K562 (cell line): ENCODE results near the gene LPCAT1. TPM values are rescaled to one million over a fixed set of nuclear protein-coding genes. Genes with fewer than 3 reads are reported as not detected.

Source experiments
- ATAC-seq: fragments of 200-7000 bp; cut with Tn5 transposase; 3 replicates; pipeline ENCODE4 v1.9.1; 2020; ENCODE audit warnings: moderate library complexity
- BruUV-seq: library from RNA; stranded (reverse); fragments of 400-500 nt; replicated peaks from 2 replicates; lab custom pipeline; 2021; lab: Mats Ljungman, UMichigan
- CTCF ChIA-PET: fragments of 300-600 bp; formaldehyde crosslinking; extraction: SDS; loops from one replicate; lab custom pipeline; 2021; ENCODE audit warnings: low intra/inter-chr PET ratio; lab: Yijun Ruan, JAX
- POLR2A ChIA-PET: fragments of 300-600, 350-650 bp; sonication (Branson Sonifier 250); formaldehyde crosslinking; extraction: SDS; loops from one replicate; lab custom pipeline; 2021; ENCODE audit warnings: antibody characterized with exemption, inconsistent platforms; lab: Yijun Ruan, JAX
- DNase-seq, 4 experiments: peaks; one replicate each; pipeline versions ENCODE4 v3.0.0 to v3.0.0-alpha.2; 2011 to 2018; ENCODE audit warnings: low spot score in 3 of 4, mixed read lengths in 3 of 4; ENCODE audit errors: extremely low read depth in 1 of 4
- FAIRE-seq: peaks from 2 replicates; lab custom pipeline; 2011; peaks lifted over from hg19 to GRCh38; lab: Jason Lieb, UNC
- H2AFZ ChIP-seq: 2 replicates; pipeline ENCODE4 v1.6.0; 2011; ENCODE audit warnings: low read depth, low read length, control low read depth, inconsistent platforms
- H3K27ac ChIP-seq: fragments of 200-600 bp; 3 replicates; pipeline ENCODE4 v1.8.0; 2011; ENCODE audit warnings: low read depth, mild to moderate bottlenecking, control low read depth, inconsistent platforms, low read length, moderate library complexity, mixed read lengths; ENCODE audit errors: extremely low read depth
- H3K27me3 ChIP-seq, 2 experiments: fragments of 300-600 bp in 1 of 2; 2 replicates in 1 of 2; 3 replicates in 1 of 2; pipeline versions ENCODE4 v1.6.0 to v1.8.0; 2011; ENCODE audit warnings: inconsistent platforms in 2 of 2, low read length in 2 of 2, mild to moderate bottlenecking in 1 of 2, mixed read lengths in 1 of 2, moderate library complexity in 1 of 2; ENCODE audit not compliant: control insufficient read depth in 2 of 2, insufficient read depth in 2 of 2
- H3K36me3 ChIP-seq: fragments of 300-600 bp; 3 replicates; pipeline ENCODE4 v1.8.0; 2011; ENCODE audit warnings: mild to moderate bottlenecking, low read length, inconsistent platforms; ENCODE audit not compliant: control insufficient read depth, insufficient read depth
- H3K4me1 ChIP-seq, 2 experiments: fragments of 200-600 bp in 1 of 2; replicated peaks in 1 of 2; 2 replicates in 1 of 2; 3 replicates in 1 of 2; pipeline versions ENCODE4 v1.5.1 to v1.8.0; 2011; ENCODE audit warnings: inconsistent platforms in 2 of 2, low read length in 2 of 2, mild to moderate bottlenecking in 1 of 2, mixed read lengths in 1 of 2, moderate library complexity in 1 of 2; ENCODE audit not compliant: control insufficient read depth in 2 of 2, insufficient read depth in 2 of 2
- H3K4me2 ChIP-seq: 2 replicates; pipeline ENCODE4 v1.6.1; 2011; ENCODE audit warnings: low read length, control low read depth, inconsistent platforms, mixed read lengths; ENCODE audit not compliant: insufficient read depth
- H3K4me3 ChIP-seq: fragments of 200-600 bp; sonication (generic), shearing (Covaris generic); 2 replicates; pipeline ENCODE4 v1.5.1; 2016; ENCODE audit warnings: control low read depth, inconsistent platforms
- H3K79me2 ChIP-seq: fragments of 200-600 bp; 3 replicates; pipeline ENCODE4 v1.8.0; 2011; ENCODE audit warnings: low read length, inconsistent platforms; ENCODE audit not compliant: control insufficient read depth, insufficient read depth
- H3K9ac ChIP-seq, 2 experiments: 2 replicates each; pipeline versions ENCODE4 v1.6.0 to v1.6.1; 2011; ENCODE audit warnings: low read depth in 2 of 2, low read length in 2 of 2, control low read depth in 1 of 2, inconsistent platforms in 1 of 2, mild to moderate bottlenecking in 1 of 2, mixed read lengths in 1 of 2; ENCODE audit not compliant: insufficient read depth in 1 of 2
- H3K9me1 ChIP-seq: one replicate; pipeline ENCODE4 v1.6.0; 2011; ENCODE audit warnings: inconsistent platforms, mild to moderate bottlenecking, low read length, moderate library complexity; ENCODE audit not compliant: control insufficient read depth, insufficient read depth
- H3K9me3 ChIP-seq: replicated peaks from 2 replicates; pipeline ENCODE4 v1.5.1; 2011; ENCODE audit warnings: low read depth, low read length, inconsistent platforms; ENCODE audit not compliant: control insufficient read depth, insufficient read depth
- H4K20me1 ChIP-seq: replicated peaks from 2 replicates; pipeline ENCODE4 v1.6.1; 2011; ENCODE audit warnings: low read length, inconsistent platforms, mixed read lengths; ENCODE audit not compliant: control insufficient read depth, insufficient read depth
- CBFB ChIP-seq: sonication (generic); formaldehyde crosslinking; IDR thresholded peaks from 2 replicates; pipeline ENCODE4 v1.4.0; 2020; ENCODE audit warnings: mild to moderate bottlenecking, missing genetic modification reagents
- EGR1 ChIP-seq: fragments of 450-650 bp; conservative IDR thresholded peaks from 2 replicates; pipeline ENCODE4 v1.6.1; 2017; ENCODE audit warnings: mild to moderate bottlenecking
- HDGF ChIP-seq: fragments of 450-650 bp; IDR thresholded peaks from 2 replicates; pipeline ENCODE4 v1.6.1; 2016
- ILF3 ChIP-seq: fragments of 450-650 bp; IDR thresholded peaks from 2 replicates; pipeline ENCODE4 v1.6.1; 2018; ENCODE audit warnings: antibody characterized with exemption, mild to moderate bottlenecking, moderate library complexity, borderline replicate concordance
- MAFF ChIP-seq: IDR thresholded peaks from 2 replicates; pipeline ENCODE4 v1.6.1; 2012; ENCODE audit warnings: low read length, improper control_type of control experiment
- RNF2 ChIP-seq: sonication (generic); IDR thresholded peaks from 2 replicates; pipeline ENCODE4 v1.6.1; 2016
- TFAM ChIP-seq: fragments of 250-450 bp; sonication (Bioruptor Pico); conservative IDR thresholded peaks from 2 replicates; pipeline ENCODE4 v1.5.0; 2021; ENCODE audit warnings: mild to moderate bottlenecking, moderate library complexity
- TGIF2 ChIP-seq: sonication (generic); formaldehyde crosslinking; IDR thresholded peaks from 2 replicates; pipeline ENCODE4 v1.8.1; 2022; ENCODE audit warnings: mild to moderate bottlenecking, missing genetic modification reagents, moderate library complexity
- ZNF134 ChIP-seq: fragments of 250-450 bp; sonication (Bioruptor Pico); conservative IDR thresholded peaks from 2 replicates; pipeline ENCODE4 v1.4.0; 2020
- ZNF3 ChIP-seq: fragments of 250-450 bp; sonication (Bioruptor Pico); IDR thresholded peaks from 2 replicates; pipeline ENCODE4 v1.5.0; 2021; ENCODE audit warnings: mild to moderate bottlenecking, moderate library complexity
- ZNF778 ChIP-seq: fragments of 450-650 bp; formaldehyde crosslinking; IDR thresholded peaks from 2 replicates; pipeline ENCODE4 v1.4.0; 2020; ENCODE audit warnings: mild to moderate bottlenecking, moderate library complexity
- WGBS: fragments of 100-300 bp; shearing (Covaris generic); methylation state at CpG from one replicate; pipeline ENCODE4 v1.1.6; 2016; ENCODE audit warnings: low coverage, mixed read lengths; ENCODE audit not compliant: insufficient coverage; ENCODE audit errors: missing lambda C conversion rate; 5-methylcytosine and 5-hydroxymethylcytosine counted together
- in situ Hi-C: fragments of 300-500 bp; cut with MboI; formaldehyde crosslinking; loops from 4 replicates; pipeline ENCODE4 v1.15.0; 2018; ENCODE audit warnings: inconsistent platforms, mixed read lengths
- intact Hi-C: fragments of 100-400 bp; cut with micrococcal nuclease; formaldehyde crosslinking; loops from 2 replicates; pipeline ENCODE4 v1.14.2; 2022
- polyA plus RNA-seq, 8 experiments: library from polyadenylated mRNA; depleted of rRNA in 4 of 8; stranded (reverse) in 5 of 8; unstranded in 3 of 8; fragments of >200 nt; fragmentation: Nextera tagmentation in 2 of 8; fragmentation: Illumina TruSeq in 1 of 8; extraction: Ambion mirVana in 2 of 8; extraction: Trizol in 1 of 8; gene quantifications; 2 replicates each; pipeline versions ENCODE4 v1.2.1 to v1.2.3, GENCODE V29; 2011 to 2014; ENCODE audit warnings: inconsistent platforms in 1 of 8, missing spikeins in 1 of 8
- total RNA-seq, 7 experiments: library from RNA; depleted of rRNA in 6 of 7; stranded (reverse); fragments of >200 nt in 6 of 7; fragmentation: Illumina TruSeq in 2 of 7; extraction: Trizol in 2 of 7; gene quantifications; 2 replicates each; pipeline versions ENCODE4 v1.2.1 to v1.2.3, GENCODE V29; 2011 to 2021; ENCODE audit warnings: low replicate concordance in 1 of 7
- TF ChIP-seq, protein P1 (sequence below), 2 experiments: fragments of 200-800 bp in 1 of 2; sonication (Bioruptor generic) in 1 of 2; sonication (generic) in 1 of 2; formaldehyde crosslinking in 1 of 2; IDR thresholded peaks in 1 of 2; conservative IDR thresholded peaks in 1 of 2; 2 replicates each; pipeline versions ENCODE4 v1.5.0 to v1.6.1; 2016 to 2020; ENCODE audit warnings: missing compliant biosample characterization in 1 of 2, missing genetic modification characterization in 1 of 2, missing genetic modification reagents in 1 of 2
- TF ChIP-seq, protein P2 (sequence below): sonication (generic); formaldehyde crosslinking; IDR thresholded peaks from 2 replicates; pipeline ENCODE4 v1.8.1; 2022; ENCODE audit warnings: missing genetic modification reagents
- TF ChIP-seq, protein P3 (sequence below): fragments of 150-350 bp; conservative IDR thresholded peaks from 2 replicates; pipeline ENCODE4 v1.6.1; 2014; ENCODE audit warnings: low read length

The LPCAT1 gene
- total and polyA plus RNA-seq, 9 of the 15 experiments (the other 6 are each of a cell fraction or from before 2014, with no cell fraction given), result 0.14 to 18.4 (median 13.9) TPM

- TF ChIP-seq, protein P1, sequence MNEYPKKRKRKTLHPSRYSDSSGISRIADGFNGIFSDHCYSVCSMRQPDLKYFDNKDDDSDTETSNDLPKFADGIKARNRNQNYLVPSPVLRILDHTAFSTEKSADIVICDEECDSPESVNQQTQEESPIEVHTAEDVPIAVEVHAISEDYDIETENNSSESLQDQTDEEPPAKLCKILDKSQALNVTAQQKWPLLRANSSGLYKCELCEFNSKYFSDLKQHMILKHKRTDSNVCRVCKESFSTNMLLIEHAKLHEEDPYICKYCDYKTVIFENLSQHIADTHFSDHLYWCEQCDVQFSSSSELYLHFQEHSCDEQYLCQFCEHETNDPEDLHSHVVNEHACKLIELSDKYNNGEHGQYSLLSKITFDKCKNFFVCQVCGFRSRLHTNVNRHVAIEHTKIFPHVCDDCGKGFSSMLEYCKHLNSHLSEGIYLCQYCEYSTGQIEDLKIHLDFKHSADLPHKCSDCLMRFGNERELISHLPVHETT (CRISPR knock-in tag; conservative IDR thresholded peaks at IDR 0.05 in 1 of 2, IDR thresholded peaks at IDR 0.05 in 1 of 2), result no peak
- TF ChIP-seq EGR1 (no peak), RNF2 (no peak), TGIF2 (no peak), ZNF3 (CRISPR knock-in tag) (no peak), HDGF (no peak), ZNF778 (CRISPR knock-in tag) (no peak), TFAM (CRISPR knock-in tag) (no peak), MAFF (no peak), ILF3 (no peak), CBFB (CRISPR knock-in tag) (no peak), ZNF134 (CRISPR knock-in tag) (no peak)
- TF ChIP-seq, protein P2, sequence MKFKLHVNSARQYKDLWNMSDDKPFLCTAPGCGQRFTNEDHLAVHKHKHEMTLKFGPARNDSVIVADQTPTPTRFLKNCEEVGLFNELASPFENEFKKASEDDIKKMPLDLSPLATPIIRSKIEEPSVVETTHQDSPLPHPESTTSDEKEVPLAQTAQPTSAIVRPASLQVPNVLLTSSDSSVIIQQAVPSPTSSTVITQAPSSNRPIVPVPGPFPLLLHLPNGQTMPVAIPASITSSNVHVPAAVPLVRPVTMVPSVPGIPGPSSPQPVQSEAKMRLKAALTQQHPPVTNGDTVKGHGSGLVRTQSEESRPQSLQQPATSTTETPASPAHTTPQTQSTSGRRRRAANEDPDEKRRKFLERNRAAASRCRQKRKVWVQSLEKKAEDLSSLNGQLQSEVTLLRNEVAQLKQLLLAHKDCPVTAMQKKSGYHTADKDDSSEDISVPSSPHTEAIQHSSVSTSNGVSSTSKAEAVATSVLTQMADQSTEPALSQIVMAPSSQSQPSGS (CRISPR knock-in tag), result no peak
- TF ChIP-seq, protein P3, sequence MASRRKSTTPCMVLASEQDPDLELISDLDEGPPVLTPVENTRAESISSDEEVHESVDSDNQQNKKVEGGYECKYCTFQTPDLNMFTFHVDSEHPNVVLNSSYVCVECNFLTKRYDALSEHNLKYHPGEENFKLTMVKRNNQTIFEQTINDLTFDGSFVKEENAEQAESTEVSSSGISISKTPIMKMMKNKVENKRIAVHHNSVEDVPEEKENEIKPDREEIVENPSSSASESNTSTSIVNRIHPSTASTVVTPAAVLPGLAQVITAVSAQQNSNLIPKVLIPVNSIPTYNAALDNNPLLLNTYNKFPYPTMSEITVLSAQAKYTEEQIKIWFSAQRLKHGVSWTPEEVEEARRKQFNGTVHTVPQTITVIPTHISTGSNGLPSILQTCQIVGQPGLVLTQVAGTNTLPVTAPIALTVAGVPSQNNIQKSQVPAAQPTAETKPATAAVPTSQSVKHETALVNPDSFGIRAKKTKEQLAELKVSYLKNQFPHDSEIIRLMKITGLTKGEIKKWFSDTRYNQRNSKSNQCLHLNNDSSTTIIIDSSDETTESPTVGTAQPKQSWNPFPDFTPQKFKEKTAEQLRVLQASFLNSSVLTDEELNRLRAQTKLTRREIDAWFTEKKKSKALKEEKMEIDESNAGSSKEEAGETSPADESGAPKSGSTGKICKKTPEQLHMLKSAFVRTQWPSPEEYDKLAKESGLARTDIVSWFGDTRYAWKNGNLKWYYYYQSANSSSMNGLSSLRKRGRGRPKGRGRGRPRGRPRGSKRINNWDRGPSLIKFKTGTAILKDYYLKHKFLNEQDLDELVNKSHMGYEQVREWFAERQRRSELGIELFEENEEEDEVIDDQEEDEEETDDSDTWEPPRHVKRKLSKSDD, result no peak
- ATAC-seq (no peak), DNase-seq (no peak), FAIRE-seq (no peak)
- H3K27me3 ChIP-seq, result peaks cover 49 to 77% of the 10 kb centered on the region in 2 experiments
- intact Hi-C loops (no loop called here), in situ Hi-C loops (no loop called here)
- no peaks in the 10 kb centered on the region for H3K9me3 ChIP-seq
- no peak overlapping the region for H2AFZ ChIP-seq
- CTCF ChIA-PET, result no interaction called here
- H3K27ac ChIP-seq, result no peak overlapping the region
- no peaks in the 10 kb centered on the region for H3K79me2 ChIP-seq
- no peak overlapping the region for H3K4me2 ChIP-seq
- no peak overlapping the region for H3K4me3 ChIP-seq
- H3K4me1 ChIP-seq, result peaks cover 0 to 5% of the 10 kb centered on the region in 2 experiments; a peak in 2 of 5 replicates
- WGBS, result 0% methylated on average over 3 of the region's 3 CpGs
- no peaks in the 10 kb centered on the region for H3K9me1 ChIP-seq
- no peaks in the 10 kb centered on the region for H3K36me3 ChIP-seq
- no TSS peak for BruUV-seq
- POLR2A ChIA-PET, result no interaction called here
- H4K20me1 ChIP-seq, result no peaks in the 10 kb centered on the region
- no peak overlapping the region for H3K9ac ChIP-seq
Measured at GRCh38 chr5:1440098-1440493, 83.7 kb downstream of the LPCAT1 start.
